CD4-positive, alpha-beta T cell (primary cell): ENCODE results near the gene RYR2. TPM values are rescaled to one million over a fixed set of nuclear protein-coding genes. Genes with fewer than 3 reads are reported as not detected.

ENCODE experiments used
- ATAC-seq: fragments of 200-7000 bp; cut with Tn5 transposase; one replicate; pipeline ENCODE4 v1.10.0; 2022; ENCODE audit warnings: mild to moderate bottlenecking; ENCODE audit not compliant: poor library complexity
- CTCF ChIA-PET: fragments of 350-600 bp; sonication (Branson Sonifier 250); formaldehyde crosslinking; loops from one replicate; lab custom pipeline; 2021; ENCODE audit warnings: antibody characterized with exemption, inconsistent platforms; lab: Charles Lee
- POLR2A ChIA-PET: fragments of 350-600 bp; sonication (Branson Sonifier 250); formaldehyde crosslinking; loops from one replicate; lab custom pipeline; 2021; ENCODE audit warnings: antibody characterized with exemption, inconsistent platforms; lab: Charles Lee
- DNase-seq, 14 experiments: peaks; one replicate each; pipeline ENCODE4 v3.0.0-alpha.2; 2013 to 2020; ENCODE audit warnings: mixed read lengths in 2 of 14
- H3K27ac ChIP-seq, 2 donors: one replicate each; pipeline versions ENCODE4 v1.5.1 to v1.7.0; 2013; ENCODE audit warnings: low read length in 2 of 2, low read depth in 1 of 2, mild to moderate bottlenecking in 1 of 2
- H3K27me3 ChIP-seq, 2 experiments: 1 replicate in 1 of 2; 2 replicates in 1 of 2; pipeline versions ENCODE4 v1.6.1 to v1.7.0; 2013; ENCODE audit warnings: low read length in 2 of 2, control low read depth in 1 of 2, mild to moderate bottlenecking in 1 of 2, moderate library complexity in 1 of 2; ENCODE audit not compliant: insufficient read depth in 2 of 2, control insufficient read depth in 1 of 2
- H3K36me3 ChIP-seq: one replicate; pipeline ENCODE4 v1.6.1; 2013; ENCODE audit warnings: low read length, control low read depth; ENCODE audit not compliant: insufficient read depth
- H3K4me1 ChIP-seq: one replicate; pipeline ENCODE4 v1.6.1; 2013; ENCODE audit warnings: low read length, control low read depth; ENCODE audit not compliant: insufficient read depth
- H3K4me3 ChIP-seq: one replicate; pipeline ENCODE4 v1.5.1; 2013; ENCODE audit warnings: mild to moderate bottlenecking, low read length, moderate library complexity
- H3K9me3 ChIP-seq, 2 experiments: 1 replicate in 1 of 2; 2 replicates in 1 of 2; pipeline versions ENCODE4 v1.6.1 to v1.7.0; 2013; ENCODE audit warnings: low read length in 2 of 2, mild to moderate bottlenecking in 2 of 2, control low read depth in 1 of 2, moderate library complexity in 1 of 2; ENCODE audit not compliant: control insufficient read depth in 1 of 2, insufficient read depth in 1 of 2
- H3K27ac Mint-ChIP-seq: one replicate; pipeline ENCODE4 v1.8.0; 2020; ENCODE audit warnings: mixed read lengths
- H3K27me3 Mint-ChIP-seq: one replicate; pipeline ENCODE4 v1.8.0; 2021; ENCODE audit warnings: mixed read lengths
- H3K36me3 Mint-ChIP-seq: one replicate; pipeline ENCODE4 v1.8.0; 2021; ENCODE audit warnings: low read depth, mixed read lengths
- H3K4me1 Mint-ChIP-seq: one replicate; pipeline ENCODE4 v1.8.0; 2021; ENCODE audit warnings: low read depth, mixed read lengths
- H3K4me3 Mint-ChIP-seq: one replicate; pipeline ENCODE4 v1.8.0; 2020; ENCODE audit warnings: mild to moderate bottlenecking, mixed read lengths
- H3K9me3 Mint-ChIP-seq: one replicate; pipeline ENCODE4 v1.8.0; 2020; ENCODE audit warnings: mixed read lengths
- CTCF ChIP-seq: fragments of 200-600 bp; IDR thresholded peaks from one replicate; pipeline ENCODE4 v1.8.0; 2022; ENCODE audit warnings: antibody characterized with exemption, mild to moderate bottlenecking
- intact Hi-C, 2 experiments: fragments of 100-400 bp; cut with DNase I in 1 of 2; cut with micrococcal nuclease in 1 of 2; formaldehyde crosslinking; loops; one replicate each; pipeline versions ENCODE4 v1.15.1 to v1.9.0; 2023 to 2025; cut with DNase I, micrococcal nuclease
- total RNA-seq, 174 experiments: library from RNA in 2 of 174; stranded (reverse) in 2 of 174; gene quantifications; one replicate each; pipeline ENCODE4 v1.2.3 and lab custom pipeline; 2021 to 2026

The RYR2 gene
- total RNA-seq, 2 experiments from 2014 or later: not detected

- no peaks in the 10 kb centered on the region for H3K4me1 ChIP-seq
- H3K4me1 Mint-ChIP-seq: no peaks in the 10 kb centered on the region
- H3K36me3 ChIP-seq: no peaks in the 10 kb centered on the region
- CTCF ChIA-PET: no interaction called here
- no peak overlapping the region for H3K4me3 ChIP-seq
- intact Hi-C loops: no loop called here
- H3K27ac ChIP-seq: no peak overlapping the region
- POLR2A ChIA-PET: no interaction called here
- DNase-seq: no peak
- no peak for ATAC-seq
- TF ChIP-seq CTCF: no peak
- peaks cover 0 to 3% of the 10 kb centered on the region in 2 experiments for H3K27me3 ChIP-seq
- no peaks in the 10 kb centered on the region for H3K9me3 Mint-ChIP-seq
- H3K27ac Mint-ChIP-seq: no peak overlapping the region
- H3K9me3 ChIP-seq: no peaks in the 10 kb centered on the region
- H3K4me3 Mint-ChIP-seq: no peak overlapping the region
- H3K36me3 Mint-ChIP-seq: no peaks in the 10 kb centered on the region
- peaks cover 2% of the 10 kb centered on the region for H3K27me3 Mint-ChIP-seq
Measured at GRCh38 chr1:237108297-237109040, 66.5 kb downstream of the RYR2 start.

- Histone ChIP-seq H3K4me3 (no peak overlapping the region), H3K4me1 (no peaks in the 10 kb centered on the region), H3K27ac (no peak overlapping the region), H3K9me3 (peaks cover 0 to 4% of the 10 kb centered on the region in 2 experiments), H3K36me3 (no peaks in the 10 kb centered on the region), H3K27me3 (peaks cover 0 to 3% of the 10 kb centered on the region in 2 experiments)
- no peaks in the 10 kb centered on the region for H3K9me3 Mint-ChIP-seq
- H3K4me3 Mint-ChIP-seq: no peak overlapping the region
- ATAC-seq: no peak
- H3K4me1 Mint-ChIP-seq: no peaks in the 10 kb centered on the region
- no peak for DNase-seq
- intact Hi-C loops: no loop called here
- no peak for TF ChIP-seq CTCF
- H3K27me3 Mint-ChIP-seq: peaks cover 6% of the 10 kb centered on the region
- H3K36me3 Mint-ChIP-seq: no peaks in the 10 kb centered on the region
- ChIA-PET CTCF (no interaction called here), POLR2A (no interaction called here)
- H3K27ac Mint-ChIP-seq: no peak overlapping the region
Measured at GRCh38 chr1:237111807-237112206, 69.8 kb downstream of the RYR2 start.

GRCh38 chr1:237112663-237113062, 70.7 kb downstream of the RYR2 start:
- H3K4me3 Mint-ChIP-seq: no peak overlapping the region
- H3K9me3 ChIP-seq: peaks cover 0 to 4% of the 10 kb centered on the region in 2 experiments
- no peak overlapping the region for H3K4me3 ChIP-seq
- H3K9me3 Mint-ChIP-seq: no peaks in the 10 kb centered on the region
- intact Hi-C loops: no loop called here
- peaks cover 6% of the 10 kb centered on the region for H3K27me3 Mint-ChIP-seq
- TF ChIP-seq CTCF: no peak
- ChIA-PET CTCF (no interaction called here), POLR2A (no interaction called here)
- no peaks in the 10 kb centered on the region for H3K4me1 Mint-ChIP-seq
- H3K27ac Mint-ChIP-seq: no peak overlapping the region
- ATAC-seq (no peak), DNase-seq (no peak)
- peaks cover 0 to 3% of the 10 kb centered on the region in 2 experiments for H3K27me3 ChIP-seq
- no peaks in the 10 kb centered on the region for H3K36me3 ChIP-seq
- no peaks in the 10 kb centered on the region for H3K36me3 Mint-ChIP-seq
- no peak overlapping the region for H3K27ac ChIP-seq
- no peaks in the 10 kb centered on the region for H3K4me1 ChIP-seq
